Measurements from ENCODE around the gene BAIAP2.

Gene BAIAP2

GRCh38 chr17:81037026-81037797, 2.3 kb downstream of the BAIAP2 start:
- 0 out of 3 replicates have a peak, but pooled peaks have one; percentile 8 for ATAC-seq (ENCODE audit: low read depth)
- DNase-seq (ENCODE audit: low spot score): no peak
- Histone ChIP-seq H3K27ac (ENCODE audit: poor library complexity, severe bottlenecking) (peak overlapping the region; percentile 89), H3K9me3 (ENCODE audit: severe bottlenecking) (no peaks in the 10 kb centered on the region), H3K4me1 (ENCODE audit: insufficient read depth, poor library complexity, severe bottlenecking) (peaks cover 52% of the 10 kb centered on the region), H3K4me3 (ENCODE audit: severe bottlenecking) (peak overlapping the region; percentile 88), H3K27me3 (ENCODE audit: insufficient read depth, poor library complexity, severe bottlenecking) (no peaks in the 10 kb centered on the region), H3K36me3 (ENCODE audit: low read depth) (peaks cover 32% of the 10 kb centered on the region)
- no peak for TF ChIP-seq CTCF (IDR thresholded peaks at IDR 0.05; ENCODE audit: poor library complexity, severe bottlenecking)

- Histone ChIP-seq H3K4me1 (ENCODE audit: insufficient read depth, poor library complexity, severe bottlenecking) (peaks cover 61% of the 10 kb centered on the region), H3K27me3 (ENCODE audit: insufficient read depth, poor library complexity, severe bottlenecking) (no peaks in the 10 kb centered on the region), H3K9me3 (ENCODE audit: severe bottlenecking) (no peaks in the 10 kb centered on the region), H3K4me3 (ENCODE audit: severe bottlenecking) (peak overlapping the region; percentile 88), H3K36me3 (ENCODE audit: low read depth) (peaks cover 32% of the 10 kb centered on the region), H3K27ac (ENCODE audit: poor library complexity, severe bottlenecking) (peak overlapping the region; percentile 89)
- ATAC-seq (ENCODE audit: low read depth) (no peak), DNase-seq (ENCODE audit: low spot score) (no peak)
- TF ChIP-seq CTCF (IDR thresholded peaks at IDR 0.05; ENCODE audit: poor library complexity, severe bottlenecking): no peak
These were observed 3.1 kb downstream of the BAIAP2 start for GRCh38 chr17:81037798-81038733.

- no peak for TF ChIP-seq CTCF (IDR thresholded peaks at IDR 0.05; ENCODE audit: poor library complexity, severe bottlenecking)
- Histone ChIP-seq H3K9me3 (ENCODE audit: severe bottlenecking) (no peaks in the 10 kb centered on the region), H3K27ac (ENCODE audit: poor library complexity, severe bottlenecking) (peak overlapping the region; percentile 89), H3K36me3 (ENCODE audit: low read depth) (peaks cover 32% of the 10 kb centered on the region), H3K4me1 (ENCODE audit: insufficient read depth, poor library complexity, severe bottlenecking) (peaks cover 70% of the 10 kb centered on the region), H3K27me3 (ENCODE audit: insufficient read depth, poor library complexity, severe bottlenecking) (no peaks in the 10 kb centered on the region), H3K4me3 (ENCODE audit: severe bottlenecking) (no peak overlapping the region)
- ATAC-seq (ENCODE audit: low read depth) (no peak), DNase-seq (ENCODE audit: low spot score) (no peak)
These were observed 4.1 kb downstream of the BAIAP2 start for GRCh38 chr17:81039096-81039495.

GRCh38 chr17:81039854-81040758, 5.2 kb downstream of the BAIAP2 start:
- TF ChIP-seq CTCF (IDR thresholded peaks at IDR 0.05; ENCODE audit: poor library complexity, severe bottlenecking): no peak
- ATAC-seq (ENCODE audit: low read depth): peak; percentile 41
- Histone ChIP-seq H3K9me3 (ENCODE audit: severe bottlenecking) (no peaks in the 10 kb centered on the region), H3K4me1 (ENCODE audit: insufficient read depth, poor library complexity, severe bottlenecking) (peaks cover 80% of the 10 kb centered on the region), H3K4me3 (ENCODE audit: severe bottlenecking) (no peak overlapping the region), H3K27me3 (ENCODE audit: insufficient read depth, poor library complexity, severe bottlenecking) (no peaks in the 10 kb centered on the region), H3K36me3 (ENCODE audit: low read depth) (peaks cover 32% of the 10 kb centered on the region), H3K27ac (ENCODE audit: poor library complexity, severe bottlenecking) (peak overlapping the region; percentile 89)
- no peak for DNase-seq (ENCODE audit: low spot score)
